HCT116 (cell line): ENCODE measurements around the gene ARID4A. TPM values are rescaled to one million over a fixed set of nuclear protein-coding genes. Genes with fewer than 3 reads are reported as not detected.

ENCODE experiments used
- ATAC-seq: fragments of 200-7000 bp; cut with Tn5 transposase; 2 replicates; pipeline ENCODE4 v1.9.1; 2020; ENCODE audit warnings: mild to moderate bottlenecking, moderate library complexity
- BruUV-seq: library from RNA; stranded (reverse); fragments of 400-500 nt; replicated peaks from 2 replicates; lab custom pipeline; 2021; lab: Mats Ljungman, UMichigan
- CTCF ChIA-PET: fragments of 300-600 bp; sonication (Branson Sonifier 250); formaldehyde crosslinking; loops from one replicate; lab custom pipeline; 2021; ENCODE audit warnings: antibody characterized with exemption; lab: Charles Lee
- POLR2A ChIA-PET: fragments of 300-600, 350-600 bp; sonication (Branson Sonifier 250); formaldehyde crosslinking; loops from one replicate; lab custom pipeline; 2021; ENCODE audit warnings: antibody characterized with exemption; lab: Charles Lee
- RAD21 ChIA-PET, 2 experiments: fragments of 300-600 bp; sonication (Branson Sonifier 250); formaldehyde crosslinking; loops; one replicate each; lab custom pipeline; 2023; ENCODE audit warnings: low total read pairs in 2 of 2; ENCODE audit not compliant: uncharacterized antibody in 2 of 2, unreplicated experiment in 2 of 2, low non-redundant PET in 1 of 2; lab: Charles Lee
- DNase-seq: peaks from one replicate; pipeline ENCODE4 v3.0.0-alpha.2; 2010; ENCODE audit warnings: low read depth, low spot score
- H2AFZ ChIP-seq: fragments of 200-600 bp; shearing (Covaris generic), sonication (generic); 2 replicates; pipeline ENCODE4 v1.6.1; 2017; ENCODE audit warnings: low read depth, mixed run types, mixed read lengths, antibody characterized with exemption, low read length; ENCODE audit not compliant: poor library complexity, severe bottlenecking
- H3K27ac ChIP-seq: 2 replicates; pipeline ENCODE4 v1.5.1; 2012; ENCODE audit warnings: low read depth, low read length
- H3K27me3 ChIP-seq: fragments of 200-600 bp; sonication (generic); 2 replicates; pipeline ENCODE4 v1.6.1; 2016; ENCODE audit warnings: mixed run types, low read length, mixed read lengths; ENCODE audit not compliant: insufficient read depth
- H3K36me3 ChIP-seq, 2 experiments: fragments of 200-500 bp in 1 of 2; fragments of 200-600 bp in 1 of 2; sonication (Bioruptor generic) in 1 of 2; sonication (generic) in 1 of 2; 2 replicates each; pipeline versions ENCODE4 v1.5.1 to v1.6.1; 2014 to 2016; ENCODE audit warnings: low read length in 2 of 2, inconsistent platforms in 1 of 2, mixed read lengths in 1 of 2, mixed run types in 1 of 2; ENCODE audit not compliant: insufficient read depth in 2 of 2, control insufficient read depth in 1 of 2
- H3K4me1 ChIP-seq, 2 experiments: fragments of 200-600 bp in 1 of 2; sonication (generic) in 1 of 2; 2 replicates each; pipeline versions ENCODE4 v1.5.1 to v1.6.1; 2012 to 2017; ENCODE audit warnings: low read length in 2 of 2, inconsistent platforms in 1 of 2, mild to moderate bottlenecking in 1 of 2, mixed read lengths in 1 of 2, mixed run types in 1 of 2, moderate library complexity in 1 of 2; ENCODE audit not compliant: insufficient read depth in 2 of 2, control insufficient read depth in 1 of 2
- H3K4me2 ChIP-seq: fragments of 200-600 bp; sonication (generic); 2 replicates; pipeline ENCODE4 v1.6.1; 2017; ENCODE audit warnings: mixed run types, low read length, mixed read lengths
- H3K4me3 ChIP-seq, 2 experiments: fragments of 200-600 bp in 1 of 2; sonication (generic) in 1 of 2; replicated peaks in 1 of 2; 2 replicates each; pipeline ENCODE4 v1.5.1; 2011 to 2016; ENCODE audit warnings: low read length in 2 of 2, control low read depth in 1 of 2, low read depth in 1 of 2, mild to moderate bottlenecking in 1 of 2, mixed read lengths in 1 of 2, mixed run types in 1 of 2
- H3K79me2 ChIP-seq: fragments of 200-600 bp; sonication (generic); 2 replicates; pipeline ENCODE4 v1.6.1; 2017; ENCODE audit warnings: mild to moderate bottlenecking, mixed run types, low read length, moderate library complexity, mixed read lengths; ENCODE audit not compliant: insufficient read depth
- H3K9ac ChIP-seq: fragments of 200-600 bp; sonication (generic); 2 replicates; pipeline ENCODE4 v1.6.1; 2016; ENCODE audit warnings: low read length, mixed read lengths
- H3K9me2 ChIP-seq: fragments of 200-600 bp; sonication (generic), shearing (Covaris generic); 2 replicates; pipeline ENCODE4 v1.6.1; 2017; ENCODE audit warnings: mixed run types, mild to moderate bottlenecking, moderate library complexity; ENCODE audit not compliant: insufficient read depth
- H3K9me3 ChIP-seq, 2 experiments: fragments of 200-500 bp in 1 of 2; fragments of 200-600 bp in 1 of 2; sonication (Bioruptor generic) in 1 of 2; sonication (generic) in 1 of 2; 2 replicates each; pipeline ENCODE4 v1.6.1; 2014 to 2017; ENCODE audit warnings: low read length in 2 of 2, mixed read lengths in 2 of 2, inconsistent platforms in 1 of 2, low read depth in 1 of 2, mild to moderate bottlenecking in 1 of 2, mixed run types in 1 of 2, moderate library complexity in 1 of 2; ENCODE audit not compliant: control insufficient read depth in 1 of 2, insufficient read depth in 1 of 2
- H4K20me1 ChIP-seq: fragments of 200-600 bp; sonication (generic), shearing (Covaris generic); 2 replicates; pipeline ENCODE4 v1.6.1; 2017; ENCODE audit warnings: mixed run types, mild to moderate bottlenecking, moderate library complexity; ENCODE audit not compliant: insufficient read depth
- CBX3 ChIP-seq: IDR thresholded peaks from 2 replicates; pipeline ENCODE4 v1.6.1; 2012; ENCODE audit warnings: low read depth
- CEBPB ChIP-seq: IDR thresholded peaks from 2 replicates; pipeline ENCODE4 v1.6.1; 2012; ENCODE audit warnings: low read depth
- EGR1 ChIP-seq: IDR thresholded peaks from 2 replicates; pipeline ENCODE4 v1.6.1; 2012; ENCODE audit warnings: low read depth
- EZH2phosphoT487 ChIP-seq: fragments of 200-600 bp; IDR thresholded peaks from 2 replicates; pipeline ENCODE4 v1.6.1; 2018; ENCODE audit warnings: antibody characterized with exemption, borderline replicate concordance
- JUND ChIP-seq: IDR thresholded peaks from 2 replicates; pipeline ENCODE4 v1.6.1; 2012
- MAX ChIP-seq: IDR thresholded peaks from 2 replicates; pipeline ENCODE4 v1.6.1; 2012
- POLR2AphosphoS5 ChIP-seq: IDR thresholded peaks from 2 replicates; pipeline ENCODE4 v1.6.1; 2011; ENCODE audit warnings: mild to moderate bottlenecking, low read depth, low read length, moderate library complexity
- REST ChIP-seq: IDR thresholded peaks from 2 replicates; pipeline ENCODE4 v1.6.1; 2012; ENCODE audit warnings: low read depth
- TCF7L2 ChIP-seq: IDR thresholded peaks from 2 replicates; pipeline ENCODE4 v1.7.0; 2011; ENCODE audit warnings: borderline replicate concordance, inconsistent platforms; ENCODE audit not compliant: insufficient read depth, insufficient read length; ENCODE audit errors: extremely low read depth
- ZNF274 ChIP-seq: fragments of 200-500 bp; sonication (Bioruptor generic); IDR thresholded peaks from 2 replicates; pipeline ENCODE4 v1.6.1; 2014; ENCODE audit warnings: mild to moderate bottlenecking, low read depth, low read length, inconsistent platforms
- intact Hi-C: fragments of 100-400 bp; cut with micrococcal nuclease; formaldehyde crosslinking; loops from 2 replicates; pipeline ENCODE4 v1.10.0; 2022
- total RNA-seq: library from RNA; stranded (reverse); gene quantifications from one replicate; pipeline ENCODE4 v1.2.1, GENCODE V29; 2021; ENCODE audit not compliant: unreplicated experiment

ARID4A gene
- total RNA-seq, 1 experiment from 2014 or later: 13.9 TPM

- ChIA-PET POLR2A (no interaction called here), RAD21 (no interaction called here), CTCF (no interaction called here)
- peaks cover 85% of the 10 kb centered on the region for H3K79me2 ChIP-seq
- intact Hi-C loops: no loop called here
- H2AFZ ChIP-seq: no peak overlapping the region
- peaks cover 13% of the 10 kb centered on the region; the same call in 1 of the 2 replicates for H4K20me1 ChIP-seq
- no peak overlapping the region for H3K4me2 ChIP-seq
- H3K4me3 ChIP-seq: no peak overlapping the region
- no peak overlapping the region for H3K9ac ChIP-seq
- TF ChIP-seq EZH2phosphoT487 (no peak), REST (no peak), MAX (no peak), CEBPB (no peak), ZNF274 (no peak), EGR1 (no peak), CBX3 (no peak), TCF7L2 (no peak), POLR2AphosphoS5 (no peak), JUND (no peak)
- no peaks in the 10 kb centered on the region for H3K9me3 ChIP-seq
- ATAC-seq (no peak), DNase-seq (no peak)
- peaks cover 53 to 58% of the 10 kb centered on the region in 2 experiments for H3K36me3 ChIP-seq
- no TSS peak for BruUV-seq
- H3K27me3 ChIP-seq: no peaks in the 10 kb centered on the region
- no peaks in the 10 kb centered on the region for H3K9me2 ChIP-seq
- H3K27ac ChIP-seq: no peak overlapping the region
- no peaks in the 10 kb centered on the region for H3K4me1 ChIP-seq
These were observed 27.7 kb upstream of the ARID4A start for GRCh38 chr14:58270628-58271027.
